Kidney epithelial cell (primary cell): ENCODE results near the gene JCAD. TPM values are rescaled to one million over a fixed set of nuclear protein-coding genes. Genes with fewer than 3 reads are reported as not detected.
A peak's percentile ranks its signal among the peaks of the same experiment; 100 is the strongest.

ENCODE experiments used
- DNase-seq: peaks from one replicate; pipeline ENCODE4 v3.0.0-alpha.2; 2010; ENCODE audit warnings: low read depth
- H3K27me3 ChIP-seq: 2 replicates; pipeline ENCODE4 v1.6.0; 2011; ENCODE audit warnings: low read length; ENCODE audit not compliant: control insufficient read depth, insufficient read depth
- H3K36me3 ChIP-seq: 2 replicates; pipeline ENCODE4 v1.5.1; 2011; ENCODE audit warnings: low read length; ENCODE audit not compliant: control insufficient read depth, insufficient read depth
- H3K4me3 ChIP-seq: 2 replicates; pipeline ENCODE4 v1.5.1; 2011; ENCODE audit warnings: low read depth, mild to moderate bottlenecking, control low read depth, low read length
- CTCF ChIP-seq: IDR thresholded peaks from 2 replicates; pipeline ENCODE4 v1.5.1; 2011; ENCODE audit warnings: mild to moderate bottlenecking, moderate library complexity, low read length, control low read depth, inconsistent platforms; ENCODE audit not compliant: insufficient read depth, poor library complexity, severe bottlenecking
- total RNA-seq: library from RNA; depleted of rRNA; stranded (reverse); fragments of >200 nt; gene quantifications from 2 replicates; pipeline ENCODE4 v1.2.3, GENCODE V29; 2015

Gene JCAD
- total RNA-seq, 1 donor from 2014 or later, result 1.7 TPM

- H3K36me3 ChIP-seq, result no peaks in the 10 kb centered on the region
- H3K4me3 ChIP-seq, result no peak overlapping the region
- peak; percentile 43 for DNase-seq
- H3K27me3 ChIP-seq, result no peaks in the 10 kb centered on the region
- no peak for TF ChIP-seq CTCF
Observed at GRCh38 chr10:30098629-30099028, 39.2 kb upstream of the JCAD start.

DNA sequence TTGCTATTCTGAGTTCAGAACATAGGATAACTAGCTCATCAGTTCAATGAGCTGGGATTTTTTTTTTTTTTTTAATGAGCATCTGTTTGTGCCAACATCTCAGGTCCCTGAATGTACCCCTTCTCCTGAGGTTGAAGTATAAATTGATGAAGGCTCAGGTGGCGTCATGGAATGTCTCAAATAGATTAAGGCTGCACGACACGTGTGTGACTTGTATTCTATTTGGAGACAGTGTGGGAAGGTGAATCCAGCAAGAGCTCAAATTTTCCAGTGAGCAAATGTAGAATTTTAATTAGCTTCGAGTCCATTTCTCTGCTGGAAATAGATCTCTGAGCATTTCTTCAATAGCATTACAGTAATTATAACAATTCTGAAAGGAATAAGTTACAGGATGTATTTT is 37.2 kb upstream of the JCAD start:
- no peaks in the 10 kb centered on the region for H3K36me3 ChIP-seq
- no peak for TF ChIP-seq CTCF
- H3K4me3 ChIP-seq, result no peak overlapping the region
- no peak for DNase-seq
- H3K27me3 ChIP-seq, result no peaks in the 10 kb centered on the region

GRCh38 chr10:30095631-30096422 is 36.4 kb upstream of the JCAD start:
- no peak overlapping the region for H3K4me3 ChIP-seq
- DNase-seq, result no peak
- no peaks in the 10 kb centered on the region for H3K27me3 ChIP-seq
- H3K36me3 ChIP-seq, result no peaks in the 10 kb centered on the region
- no peak for TF ChIP-seq CTCF

DNA sequence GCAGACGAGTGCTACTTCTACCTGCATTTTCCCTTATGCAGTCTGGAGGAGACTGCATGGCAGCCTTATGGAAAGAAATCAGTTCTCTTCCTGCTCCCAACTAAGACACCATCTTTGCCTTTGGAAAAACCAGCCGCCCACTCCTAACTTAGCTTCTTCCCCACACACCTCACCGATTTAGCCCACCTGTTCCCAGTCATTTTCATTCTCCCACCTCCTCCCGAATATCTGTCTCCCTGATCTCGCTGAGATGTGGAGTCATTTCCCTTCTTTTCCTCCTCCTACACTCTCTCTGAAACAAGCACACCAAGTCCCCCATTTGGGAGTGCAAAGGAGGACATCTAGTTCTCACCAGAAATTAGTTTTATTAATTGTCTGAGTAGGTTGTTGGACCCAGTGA is 35.2 kb upstream of the JCAD start:
- H3K27me3 ChIP-seq, result no peaks in the 10 kb centered on the region
- no peak for TF ChIP-seq CTCF
- no peak overlapping the region for H3K4me3 ChIP-seq
- no peaks in the 10 kb centered on the region for H3K36me3 ChIP-seq
- no peak for DNase-seq

DNA sequence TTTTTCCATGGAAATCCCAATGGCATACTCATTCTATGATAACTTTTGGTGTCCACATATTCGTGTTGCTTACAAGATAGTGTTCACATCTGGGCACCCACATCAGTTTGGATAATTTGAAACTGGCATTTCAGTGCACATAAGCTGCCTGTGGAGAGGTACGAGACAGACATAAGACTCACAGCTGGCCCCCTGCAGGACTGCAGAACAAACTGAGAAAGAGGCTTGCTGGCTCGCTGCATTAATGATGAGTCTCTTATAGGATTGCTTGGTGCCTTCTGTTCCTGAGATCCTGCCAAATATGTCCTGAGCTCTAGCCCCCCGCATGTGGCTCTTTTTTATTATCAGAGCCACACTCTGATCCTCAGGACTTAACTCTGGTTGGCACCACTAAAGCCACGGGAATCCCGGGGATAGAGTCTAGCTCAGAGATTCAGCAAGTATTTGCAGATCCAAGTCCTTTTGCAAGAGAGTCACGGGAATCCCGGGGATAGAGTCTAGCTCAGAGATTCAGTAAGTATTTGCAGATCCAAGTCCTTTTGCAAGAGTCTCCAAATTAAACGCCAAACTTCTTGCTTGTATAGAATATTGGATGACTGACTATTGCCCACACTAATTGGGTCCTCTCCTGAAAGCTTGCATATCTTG is 34.0 kb upstream of the JCAD start:
- H3K27me3 ChIP-seq, result no peaks in the 10 kb centered on the region
- TF ChIP-seq CTCF, result no peak
- H3K4me3 ChIP-seq, result no peak overlapping the region
- no peaks in the 10 kb centered on the region for H3K36me3 ChIP-seq
- DNase-seq, result no peak

DNA sequence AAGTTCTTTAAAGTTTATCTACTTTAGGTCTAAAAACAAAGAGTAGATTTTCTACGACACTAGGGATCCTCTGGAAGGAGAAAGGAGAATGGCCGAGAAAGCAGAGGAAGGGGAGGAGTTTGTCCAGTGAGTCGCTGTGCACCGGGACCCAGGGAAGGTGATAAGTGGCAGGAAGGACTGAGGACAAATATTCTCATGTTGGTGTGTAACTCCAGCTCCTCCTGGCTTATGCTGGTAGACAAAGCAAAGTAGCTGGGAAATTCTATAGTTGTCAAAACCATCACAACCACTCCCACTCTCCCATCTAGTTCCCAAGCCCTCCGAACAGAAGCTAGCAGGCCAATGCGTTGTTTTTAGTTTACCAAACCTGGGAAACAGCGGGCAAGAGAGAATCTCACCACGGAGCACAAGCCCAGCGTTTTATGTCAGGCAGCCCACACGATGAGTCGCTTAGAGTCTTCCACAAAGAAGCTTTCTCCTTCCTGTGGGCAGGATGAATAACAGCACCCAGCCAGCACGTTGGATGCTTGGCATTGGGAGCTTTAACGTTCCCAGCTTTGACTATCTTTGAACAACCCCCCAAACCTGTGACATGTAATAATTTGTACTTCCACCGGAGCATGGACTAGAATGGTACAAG is 32.9 kb upstream of the JCAD start:
- Histone ChIP-seq H3K36me3 (no peaks in the 10 kb centered on the region), H3K27me3 (no peaks in the 10 kb centered on the region), H3K4me3 (no peak overlapping the region)
- DNase-seq, result peak; percentile 25
- TF ChIP-seq CTCF, result no peak
